Hepatocyte (in vitro differentiated cells): ENCODE measurements around the gene SLC30A1. TPM values are rescaled to one million over a fixed set of nuclear protein-coding genes. Genes with fewer than 3 reads are reported as not detected.

ENCODE experiments used
- DNase-seq: peaks from one replicate; pipeline ENCODE4 v3.0.0-alpha.2; 2016; ENCODE audit warnings: low spot score
- H2AFZ ChIP-seq: fragments of 200-600 bp; sonication (generic); 2 replicates; pipeline ENCODE4 v1.6.0; 2016; ENCODE audit warnings: antibody characterized with exemption, mild to moderate bottlenecking
- H3K27ac ChIP-seq: fragments of 200-600 bp; sonication (generic); 2 replicates; pipeline ENCODE4 v1.5.1; 2016; ENCODE audit warnings: mild to moderate bottlenecking
- H3K27me3 ChIP-seq: fragments of 200-600 bp; sonication (generic); 2 replicates; pipeline ENCODE4 v1.6.1; 2016
- H3K36me3 ChIP-seq: fragments of 200-600 bp; sonication (generic); replicated peaks from 2 replicates; pipeline ENCODE4 v1.5.1; 2016; ENCODE audit warnings: low read depth; ENCODE audit not compliant: insufficient read depth
- H3K4me1 ChIP-seq: fragments of 200-600 bp; sonication (generic); 2 replicates; pipeline ENCODE4 v1.5.1; 2016; ENCODE audit warnings: mild to moderate bottlenecking, moderate library complexity; ENCODE audit not compliant: insufficient read depth
- H3K4me2 ChIP-seq: fragments of 200-600 bp; sonication (generic); 2 replicates; pipeline ENCODE4 v1.6.0; 2016
- H3K4me3 ChIP-seq: fragments of 200-600 bp; sonication (generic); 2 replicates; pipeline ENCODE4 v1.5.1; 2016; ENCODE audit warnings: mild to moderate bottlenecking
- H3K79me2 ChIP-seq: fragments of 200-600 bp; sonication (generic); 2 replicates; pipeline ENCODE4 v1.6.0; 2017; ENCODE audit warnings: mild to moderate bottlenecking
- H3K9me2 ChIP-seq: fragments of 200-600 bp; sonication (generic); replicated peaks from 2 replicates; pipeline ENCODE4 v1.6.0; 2017; ENCODE audit warnings: mild to moderate bottlenecking; ENCODE audit not compliant: insufficient read depth
- H3K9me3 ChIP-seq: fragments of 200-600 bp; sonication (generic); 2 replicates; pipeline ENCODE4 v1.5.1; 2016; ENCODE audit warnings: low read depth, mild to moderate bottlenecking
- H4K20me1 ChIP-seq: fragments of 200-600 bp; sonication (generic); 2 replicates; pipeline ENCODE4 v1.6.0; 2016; ENCODE audit warnings: mild to moderate bottlenecking; ENCODE audit not compliant: insufficient read depth, poor library complexity, severe bottlenecking
- CTCF ChIP-seq: fragments of 200-600 bp; sonication (generic); IDR thresholded peaks from 2 replicates; pipeline ENCODE4 v1.5.1; 2016; ENCODE audit warnings: antibody characterized with exemption, mild to moderate bottlenecking; ENCODE audit not compliant: poor library complexity
- EZH2 ChIP-seq: fragments of 200-600 bp; sonication (generic); IDR thresholded peaks from 2 replicates; pipeline ENCODE4 v1.6.1; 2016; ENCODE audit warnings: antibody characterized with exemption, mild to moderate bottlenecking, borderline replicate concordance
- EZH2phosphoT487 ChIP-seq: fragments of 200-600 bp; sonication (generic); IDR thresholded peaks from one replicate; pipeline ENCODE4 v1.6.1; 2018; ENCODE audit warnings: antibody characterized with exemption, mild to moderate bottlenecking, low read depth, moderate library complexity; ENCODE audit not compliant: unreplicated experiment, severe bottlenecking
- WGBS: methylation state at CpG from one replicate; pipeline ENCODE4 v1.1.6; 2016; ENCODE audit warnings: low lambda C conversion rate; ENCODE audit errors: missing lambda C conversion rate; 5-methylcytosine and 5-hydroxymethylcytosine counted together
- polyA plus RNA-seq: library from polyadenylated mRNA; unstranded; fragments of >200 nt; fragmentation: Nextera tagmentation; extraction: Ambion mirVana; gene quantifications from 2 replicates; pipeline ENCODE4 v1.2.1, GENCODE V29; 2016
- total RNA-seq: library from RNA; depleted of rRNA; stranded (reverse); fragments of >200 nt; gene quantifications from 2 replicates; pipeline ENCODE4 v1.2.3, GENCODE V29; 2014

Gene SLC30A1
- total and polyA plus RNA-seq, 2 experiments from 2014 or later = 31.3 to 87.2 TPM

- no peak for DNase-seq
- Histone ChIP-seq H3K27ac (no peak overlapping the region), H3K9me2 (no peaks in the 10 kb centered on the region), H3K4me3 (no peak overlapping the region), H3K79me2 (no peaks in the 10 kb centered on the region), H3K4me2 (no peak overlapping the region), H3K36me3 (no peaks in the 10 kb centered on the region), H3K27me3 (no peaks in the 10 kb centered on the region), H3K4me1 (no peaks in the 10 kb centered on the region), H3K9me3 (no peaks in the 10 kb centered on the region), H4K20me1 (no peaks in the 10 kb centered on the region), H2AFZ (no peak overlapping the region)
- TF ChIP-seq CTCF = no peak
- no peak for TF ChIP-seq EZH2
- no peak for TF ChIP-seq EZH2phosphoT487
- WGBS = 90% methylated on average over 1 of the region's 1 CpG
Measured at GRCh38 chr1:211526101-211526500, 52.9 kb downstream of the SLC30A1 start.

GRCh38 chr1:211525101-211525676 is 53.8 kb downstream of the SLC30A1 start:
- no peak for DNase-seq
- Histone ChIP-seq H3K27ac (no peak overlapping the region), H2AFZ (no peak overlapping the region), H3K4me1 (no peaks in the 10 kb centered on the region), H3K9me2 (no peaks in the 10 kb centered on the region), H3K36me3 (no peaks in the 10 kb centered on the region), H3K79me2 (no peaks in the 10 kb centered on the region), H3K4me2 (no peak overlapping the region), H3K27me3 (no peaks in the 10 kb centered on the region), H3K4me3 (no peak overlapping the region), H4K20me1 (no peaks in the 10 kb centered on the region), H3K9me3 (no peaks in the 10 kb centered on the region)
- no peak for TF ChIP-seq CTCF
- TF ChIP-seq EZH2 = no peak
- no peak for TF ChIP-seq EZH2phosphoT487
- WGBS = 89% methylated on average over 9 of the region's 9 CpGs

- Histone ChIP-seq H2AFZ (no peak overlapping the region), H3K27ac (no peak overlapping the region), H3K9me2 (no peaks in the 10 kb centered on the region), H3K9me3 (no peaks in the 10 kb centered on the region), H3K79me2 (no peaks in the 10 kb centered on the region), H3K27me3 (no peaks in the 10 kb centered on the region), H4K20me1 (no peaks in the 10 kb centered on the region), H3K4me2 (no peak overlapping the region), H3K4me1 (no peaks in the 10 kb centered on the region), H3K4me3 (no peak overlapping the region), H3K36me3 (no peaks in the 10 kb centered on the region)
- DNase-seq = no peak
- no peak for TF ChIP-seq EZH2phosphoT487
- no peak for TF ChIP-seq CTCF
- no peak for TF ChIP-seq EZH2
- WGBS = 89% methylated on average over 10 of the region's 10 CpGs
Measured at GRCh38 chr1:211524521-211524920, 54.4 kb downstream of the SLC30A1 start.

GRCh38 chr1:211522804-211523203 is 56.2 kb downstream of the SLC30A1 start:
- Histone ChIP-seq H3K4me1 (no peaks in the 10 kb centered on the region), H3K4me3 (no peak overlapping the region), H3K27ac (no peak overlapping the region), H3K36me3 (no peaks in the 10 kb centered on the region), H4K20me1 (no peaks in the 10 kb centered on the region), H3K4me2 (no peak overlapping the region), H3K9me2 (no peaks in the 10 kb centered on the region), H3K9me3 (no peaks in the 10 kb centered on the region), H3K79me2 (no peaks in the 10 kb centered on the region), H2AFZ (no peak overlapping the region), H3K27me3 (no peaks in the 10 kb centered on the region)
- no peak for TF ChIP-seq EZH2phosphoT487
- TF ChIP-seq CTCF = no peak
- TF ChIP-seq EZH2 = no peak
- DNase-seq = no peak
- 83% methylated on average over 5 of the region's 6 CpGs for WGBS
